NCI-H82 treated with DMSO at 0.1 percent for 48 hours (cell line): ENCODE data around the gene ZNF177.
"Not testable (repeated sequence)": the region's sequence is repeated elsewhere in the genome, so short reads cannot be mapped to it uniquely, and the experiment has no call there.

ENCODE experiments used
- DNase-seq: peaks from one replicate; lab custom pipeline; 2025; ENCODE audit not compliant: unreplicated experiment; lab: John Stamatoyannopoulos, UW

Gene ZNF177

DNA sequence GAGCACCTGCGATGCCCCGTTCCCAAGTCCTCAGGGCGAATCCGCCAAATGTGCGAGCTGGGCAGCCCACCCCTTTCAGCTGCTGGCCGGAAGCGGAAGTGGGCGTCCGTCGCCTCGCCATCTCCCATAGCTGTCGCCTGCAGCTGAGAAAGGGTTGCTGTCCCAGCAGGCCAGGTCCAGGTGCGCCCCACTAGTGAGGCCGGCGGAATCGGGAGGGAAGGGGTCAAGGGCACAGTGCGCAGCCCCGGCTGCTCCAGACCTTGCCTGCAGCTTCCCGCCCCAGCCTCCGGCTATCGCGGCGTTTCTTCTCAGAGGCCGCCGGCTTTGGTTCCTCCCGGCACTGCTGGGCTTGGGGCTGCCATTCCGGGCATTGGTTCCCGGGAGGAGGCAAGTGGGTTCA, at the start of gene ZNF177:
Gene ZNF177 (plus strand): TSS at position 109 of the 400 bp plus-strand sequence. CDS start 15,299 bp downstream, outside the sequence.
- peak; percentile 3 for DNase-seq

DNA sequence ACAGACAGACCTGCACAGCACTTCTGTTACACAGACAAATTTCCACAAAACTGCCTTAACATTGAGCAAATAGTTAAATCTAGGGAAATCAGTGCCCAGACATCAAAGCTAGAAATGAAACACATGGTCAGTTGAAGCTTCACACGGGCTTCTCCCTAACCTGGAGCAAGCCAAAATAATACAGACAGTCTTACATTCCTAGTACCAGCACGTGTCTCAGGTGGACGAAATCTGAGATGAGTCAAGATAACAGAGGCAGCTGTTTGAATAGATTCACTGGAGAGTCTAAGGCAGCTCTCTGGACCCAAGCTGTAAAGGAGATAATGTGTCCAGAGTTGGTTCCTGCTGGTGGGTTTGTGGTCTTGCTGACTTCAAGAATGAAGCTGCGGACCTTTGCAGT, 49.1 kb upstream of the ZNF177 start:
- DNase-seq: no peak

- DNase-seq: no peak
These were observed 41.5 kb upstream of the ZNF177 start for GRCh38 chr19:9321338-9321737.

- DNase-seq: not testable (repeated sequence)
These were observed 41.1 kb upstream of the ZNF177 start for GRCh38 chr19:9321756-9322155.

DNA sequence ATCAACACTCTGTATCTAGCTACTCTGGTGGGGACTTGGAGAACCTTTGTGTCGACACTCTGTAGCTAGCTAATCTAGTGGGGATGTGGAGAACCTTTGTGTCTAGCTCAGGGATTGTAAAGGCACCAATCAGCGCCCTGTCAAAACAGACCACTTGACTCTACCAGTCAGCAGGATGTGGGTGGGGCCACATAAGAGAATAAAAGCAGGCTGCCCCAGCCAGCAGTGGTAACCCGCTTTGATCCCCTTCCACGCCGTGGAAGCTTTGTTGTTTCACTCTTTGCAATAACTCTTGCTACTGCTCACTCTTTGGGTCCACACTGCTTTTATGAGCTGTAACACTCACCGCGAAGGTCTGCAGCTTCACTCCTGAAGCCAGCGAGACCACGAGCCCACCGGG, 40.6 kb upstream of the ZNF177 start:
- DNase-seq: not testable (repeated sequence)

DNA sequence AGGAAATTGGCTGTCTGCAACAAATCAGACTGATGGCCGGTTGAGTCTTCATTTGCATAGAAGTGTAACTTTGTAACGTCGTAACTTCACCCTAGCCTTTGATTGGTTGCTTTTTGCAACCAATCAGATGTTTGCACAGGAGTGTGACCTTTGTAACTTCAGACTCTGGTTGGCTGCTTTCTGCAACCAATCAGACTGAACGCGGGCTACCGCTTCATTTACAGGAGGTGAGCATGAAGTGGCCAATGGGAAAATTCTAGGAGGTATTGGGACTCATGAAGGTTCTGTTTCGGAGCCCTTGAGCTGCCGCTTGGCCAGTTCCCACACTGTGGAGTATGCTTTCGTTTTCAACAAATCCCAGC, 39.3 kb upstream of the ZNF177 start:
- peak; percentile 30 for DNase-seq

- peak; percentile 89 for DNase-seq
These were observed 38.8 kb upstream of the ZNF177 start, which contains the start of gene ZNF559 for GRCh38 chr19:9323919-9324583. Gene ZNF559, plus strand, starts transcription at chr19:9324179. Its CDS starts 14,371 bp downstream, at chr19:9338550.

GRCh38 chr19:9324584-9324962, 38.2 kb upstream of the ZNF177 start:
- no peak for DNase-seq

DNA sequence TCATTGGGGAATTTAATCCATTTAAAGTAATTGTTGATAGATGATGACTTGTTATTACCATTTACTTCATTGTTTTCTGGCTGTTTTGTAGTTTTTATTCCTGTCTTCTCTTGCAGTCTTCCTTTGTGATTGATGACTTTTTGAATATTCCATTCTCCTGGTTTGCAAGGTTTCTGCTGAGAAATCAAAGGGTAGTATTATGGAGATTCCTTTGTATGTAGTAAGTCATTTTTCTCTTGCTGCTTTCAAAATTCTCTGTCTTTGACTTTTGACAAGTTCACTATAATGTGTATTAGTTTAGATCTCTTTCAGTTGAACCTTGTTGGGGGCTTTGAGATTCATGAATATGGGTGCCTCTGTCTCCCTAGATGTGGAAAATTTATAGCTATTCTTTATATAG, 32.8 kb upstream of the ZNF177 start:
- DNase-seq: no peak

DNA sequence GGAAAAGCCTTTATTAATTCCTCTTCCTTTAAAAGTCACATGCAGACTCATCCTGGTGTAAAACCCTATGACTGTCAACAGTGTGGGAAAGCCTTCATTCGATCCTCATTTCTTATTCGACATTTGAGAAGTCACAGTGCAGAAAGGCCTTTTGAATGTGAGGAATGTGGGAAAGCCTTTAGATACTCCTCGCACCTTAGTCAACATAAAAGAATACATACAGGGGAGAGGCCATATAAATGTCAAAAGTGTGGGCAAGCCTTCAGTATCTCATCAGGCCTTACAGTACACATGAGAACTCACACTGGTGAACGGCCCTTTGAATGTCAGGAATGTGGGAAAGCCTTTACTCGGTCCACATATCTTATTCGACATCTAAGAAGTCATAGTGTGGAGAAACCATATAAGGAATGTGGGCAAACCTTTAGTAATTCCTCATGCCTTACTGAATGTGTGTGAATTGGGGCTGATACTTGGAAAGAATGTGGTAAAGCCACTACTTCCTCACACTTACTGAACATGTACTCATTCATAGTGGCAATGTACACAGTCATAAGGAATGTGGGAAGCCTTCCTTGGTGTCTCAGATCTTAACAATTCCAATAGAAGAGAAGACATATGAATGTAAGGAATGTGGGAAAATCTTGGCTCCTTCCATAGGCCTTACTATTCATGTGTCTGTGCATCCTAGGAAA, 20.1 kb upstream of the ZNF177 start:
- DNase-seq: no peak

DNA sequence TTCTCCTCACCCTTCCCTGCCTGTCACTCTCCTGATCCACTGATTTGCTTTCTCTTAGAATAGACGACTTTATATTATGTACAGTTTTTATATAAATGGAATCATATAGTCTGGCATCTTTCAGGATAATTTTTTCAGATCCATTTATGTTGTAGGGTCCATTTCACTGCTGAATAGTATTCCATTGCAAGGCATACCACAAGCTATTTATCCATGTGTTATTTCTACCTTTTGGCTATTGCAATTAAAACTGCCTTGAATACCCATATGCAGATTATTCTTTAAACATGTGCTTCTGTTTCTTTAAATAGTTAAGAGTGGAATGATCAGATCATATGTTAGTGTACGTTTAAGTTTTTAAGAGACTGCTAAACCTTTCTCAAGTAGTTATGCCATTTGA, 17.8 kb upstream of the ZNF177 start:
- no peak for DNase-seq

- DNase-seq: no peak
These were observed 14.6 kb upstream of the ZNF177 start for GRCh38 chr19:9348253-9348652.

GRCh38 chr19:9348671-9349070, 14.1 kb upstream of the ZNF177 start:
- DNase-seq: no peak

- no peak for DNase-seq
These were observed 10.3 kb upstream of the ZNF177 start for GRCh38 chr19:9352505-9352904.

GRCh38 chr19:9353011-9353410, 9.8 kb upstream of the ZNF177 start:
- no peak for DNase-seq

DNA sequence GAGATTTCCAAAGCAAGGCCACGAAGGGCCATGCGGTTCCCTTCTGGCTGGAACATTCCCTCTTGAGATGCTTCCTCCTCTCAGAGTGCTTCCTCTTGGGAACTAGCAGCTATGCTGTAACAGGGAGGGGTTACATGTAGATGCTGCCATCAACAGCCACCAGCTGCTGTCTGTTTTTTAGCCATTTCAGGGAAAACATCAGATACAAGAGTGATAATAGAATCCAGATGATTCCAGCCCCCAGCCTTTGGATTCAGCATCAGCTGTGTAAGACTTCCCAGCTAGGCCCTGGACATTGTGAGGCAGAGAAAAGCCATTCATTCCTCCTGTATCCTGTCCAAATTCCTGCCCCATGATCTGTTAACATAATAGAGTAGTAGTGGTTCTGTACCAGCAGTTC, 8.2 kb upstream of the ZNF177 start:
- DNase-seq: no peak

DNA sequence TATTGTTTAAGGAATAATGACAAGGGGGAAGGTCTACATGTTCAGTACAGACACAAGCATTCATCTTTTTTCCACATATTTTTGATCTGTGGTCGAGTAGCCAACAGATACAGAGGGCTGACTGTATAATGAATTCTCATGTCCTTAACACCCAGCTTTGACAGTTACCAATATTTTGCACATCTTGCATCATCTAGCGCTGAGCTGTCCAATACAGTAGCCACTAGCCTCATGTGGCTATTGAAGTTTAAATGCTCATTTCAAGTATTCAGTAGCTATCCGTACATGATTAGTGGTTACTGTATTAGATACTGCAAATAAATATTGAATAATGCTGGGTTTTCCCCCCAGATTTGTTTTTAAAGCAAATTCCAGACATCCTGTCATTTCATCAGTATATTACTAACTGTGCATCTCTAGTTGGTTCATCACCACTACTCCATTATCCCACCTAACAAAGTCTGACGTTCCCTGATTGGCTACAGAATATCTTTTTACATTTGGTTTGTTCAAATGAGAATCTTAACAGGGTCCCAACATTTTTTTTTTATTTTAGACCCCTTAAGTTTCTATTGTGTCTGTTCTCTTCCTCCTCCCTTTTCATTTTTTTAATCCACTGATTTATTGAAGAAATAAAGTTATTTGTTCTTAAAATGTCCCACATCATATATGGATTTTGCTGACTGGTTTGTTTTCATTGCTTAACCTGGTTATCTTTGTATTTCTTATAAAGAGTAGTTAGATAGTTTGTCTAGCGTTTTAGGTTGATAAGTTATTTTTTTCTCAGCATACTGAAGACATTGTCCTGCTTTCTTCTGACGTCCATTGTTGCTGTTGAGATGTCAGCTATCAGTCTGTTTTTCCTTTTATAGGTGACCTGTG, 8.2 kb downstream of the ZNF177 start:
- DNase-seq: no peak

- DNase-seq: no peak
These were observed 18.6 kb downstream of the ZNF177 start for GRCh38 chr19:9381361-9381785.

GRCh38 chr19:9406798-9407352, 44.1 kb downstream of the ZNF177 start:
- peak; percentile 44 for DNase-seq

DNA sequence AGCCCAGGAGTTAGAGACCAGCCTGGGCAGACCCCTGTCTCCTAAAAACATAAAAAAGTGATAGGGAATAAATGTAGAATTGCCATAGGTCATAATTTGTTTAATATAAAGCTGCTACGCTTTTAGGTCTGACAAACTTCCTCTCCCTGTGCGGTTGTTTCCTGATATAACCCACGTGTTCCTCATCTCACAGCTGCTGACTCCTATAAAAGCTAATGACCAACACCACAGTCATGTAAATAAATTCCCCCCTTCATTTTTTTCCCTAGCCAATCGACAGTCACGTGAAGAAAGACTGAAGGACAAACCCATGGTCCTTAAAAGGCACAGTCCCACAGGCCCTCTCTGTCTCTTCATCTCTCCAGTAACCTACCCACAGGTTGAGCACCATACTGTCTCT, 45.0 kb downstream of the ZNF177 start:
- DNase-seq: no peak

DNA sequence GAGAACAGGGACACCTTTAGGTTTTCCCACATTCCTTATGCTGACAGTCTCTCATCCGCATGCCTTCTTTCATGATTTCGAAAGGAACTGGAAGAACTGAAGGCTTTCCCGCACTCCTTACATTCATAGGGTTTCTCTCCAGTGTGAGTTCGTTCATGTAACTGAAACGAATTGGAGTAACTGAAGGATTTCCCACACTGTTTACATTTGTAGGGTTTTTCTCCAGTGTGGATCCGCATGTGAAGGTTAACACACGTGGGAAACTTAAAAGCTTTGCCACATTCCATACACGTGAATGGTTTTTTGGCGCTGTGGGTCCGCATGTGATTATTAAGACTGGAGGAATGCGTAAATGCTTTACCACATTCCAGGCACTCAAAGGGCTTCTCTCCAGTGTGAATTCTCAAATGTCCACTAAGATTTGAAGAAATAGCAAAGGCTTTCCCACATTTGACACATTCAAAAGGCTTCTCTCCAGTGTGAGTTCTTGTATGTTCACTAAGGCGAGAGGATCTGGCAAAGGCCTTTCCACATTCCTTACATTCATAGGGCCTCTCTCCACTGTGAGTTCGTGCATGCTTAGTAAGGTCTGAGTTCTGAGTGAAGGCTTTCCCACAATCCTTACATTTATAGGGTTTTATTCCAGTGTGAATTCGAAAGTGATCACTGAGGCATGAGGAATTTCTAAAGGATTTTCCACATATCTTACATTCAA, 50.6 kb downstream of the ZNF177 start:
- no peak for DNase-seq
